HL-60 (cell line): ENCODE data around the gene ATP10B.

Source experiments
- POLR2AphosphoS5 ChIP-seq: IDR thresholded peaks from 2 replicates; pipeline ENCODE4 v1.6.1; 2012; ENCODE audit warnings: low read depth
- TF ChIP-seq, protein P1 (sequence below): IDR thresholded peaks from one replicate; pipeline ENCODE4 v1.5.1; 2011; ENCODE audit warnings: low read length, control low read depth, inconsistent platforms; ENCODE audit not compliant: insufficient read depth

DNA sequence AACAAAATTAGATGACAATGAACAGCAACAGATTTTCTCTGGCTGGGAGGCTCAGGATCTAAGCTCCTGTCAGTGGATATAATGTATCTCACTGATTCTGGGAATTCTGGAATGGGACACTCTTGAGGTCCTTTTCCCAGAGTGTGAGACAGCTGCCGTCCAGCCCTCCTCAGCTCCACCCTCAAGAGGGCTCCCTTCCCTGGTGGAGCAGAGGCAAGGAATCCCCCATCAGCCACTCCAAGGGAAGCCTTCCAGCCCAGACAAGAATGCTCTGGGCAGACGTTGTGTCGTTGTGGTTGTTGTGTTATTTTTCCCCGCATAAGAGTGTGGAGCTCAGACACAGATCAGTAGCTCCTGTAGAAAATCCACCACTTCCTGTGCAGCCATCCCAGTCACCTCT, 47.7 kb upstream of the ATP10B start:
- no peak for TF ChIP-seq POLR2AphosphoS5
- TF ChIP-seq, protein P1, sequence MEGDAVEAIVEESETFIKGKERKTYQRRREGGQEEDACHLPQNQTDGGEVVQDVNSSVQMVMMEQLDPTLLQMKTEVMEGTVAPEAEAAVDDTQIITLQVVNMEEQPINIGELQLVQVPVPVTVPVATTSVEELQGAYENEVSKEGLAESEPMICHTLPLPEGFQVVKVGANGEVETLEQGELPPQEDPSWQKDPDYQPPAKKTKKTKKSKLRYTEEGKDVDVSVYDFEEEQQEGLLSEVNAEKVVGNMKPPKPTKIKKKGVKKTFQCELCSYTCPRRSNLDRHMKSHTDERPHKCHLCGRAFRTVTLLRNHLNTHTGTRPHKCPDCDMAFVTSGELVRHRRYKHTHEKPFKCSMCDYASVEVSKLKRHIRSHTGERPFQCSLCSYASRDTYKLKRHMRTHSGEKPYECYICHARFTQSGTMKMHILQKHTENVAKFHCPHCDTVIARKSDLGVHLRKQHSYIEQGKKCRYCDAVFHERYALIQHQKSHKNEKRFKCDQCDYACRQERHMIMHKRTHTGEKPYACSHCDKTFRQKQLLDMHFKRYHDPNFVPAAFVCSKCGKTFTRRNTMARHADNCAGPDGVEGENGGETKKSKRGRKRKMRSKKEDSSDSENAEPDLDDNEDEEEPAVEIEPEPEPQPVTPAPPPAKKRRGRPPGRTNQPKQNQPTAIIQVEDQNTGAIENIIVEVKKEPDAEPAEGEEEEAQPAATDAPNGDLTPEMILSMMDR, result no peak
